GM21526 (cell line): ENCODE measurements around the gene DTX3L.

Experiments used
- ATAC-seq: cut with Tn5 transposase; IDR thresholded peaks from one replicate; pipeline ENCODE4 v1.9.1; 2021; ENCODE audit warnings: moderate library complexity; ENCODE audit not compliant: unreplicated experiment, low FRiP score

DTX3L gene

GRCh38 chr3:122564155-122564912, at the start of gene DTX3L, which contains the start of gene PARP9:
Gene DTX3L, plus strand, starts transcription at chr3:122564338. Its CDS starts 89 bp downstream, at chr3:122564427.
Gene PARP9, minus strand, starts transcription at chr3:122564300. Its CDS starts 4,680 bp downstream, at chr3:122559620.
- peak; percentile 44 for ATAC-seq

- ATAC-seq, result no peak
Observed at GRCh38 chr3:122515020-122515468, 49.1 kb upstream of the DTX3L start.

GRCh38 chr3:122515870-122516269, 48.3 kb upstream of the DTX3L start:
- ATAC-seq, result no peak

GRCh38 chr3:122516846-122517360, 47.2 kb upstream of the DTX3L start:
- ATAC-seq, result no peak

- ATAC-seq, result no peak
Observed at GRCh38 chr3:122519693-122520092, 44.4 kb upstream of the DTX3L start.

GRCh38 chr3:122520861-122521260, 43.3 kb upstream of the DTX3L start:
- no peak for ATAC-seq

- ATAC-seq, result no peak
Observed at GRCh38 chr3:122523317-122523716, 40.8 kb upstream of the DTX3L start.

- no peak for ATAC-seq
Observed at GRCh38 chr3:122530164-122530563, 34.0 kb upstream of the DTX3L start.

GRCh38 chr3:122533480-122533879, 30.7 kb upstream of the DTX3L start:
- no peak for ATAC-seq

GRCh38 chr3:122533931-122534334, 30.2 kb upstream of the DTX3L start:
- ATAC-seq, result peak; percentile 97

- ATAC-seq, result no peak
Observed at GRCh38 chr3:122535964-122536631, 28.0 kb upstream of the DTX3L start.

GRCh38 chr3:122536632-122537001, 27.5 kb upstream of the DTX3L start:
- ATAC-seq, result no peak

- ATAC-seq, result no peak
Observed at GRCh38 chr3:122538956-122539490, 25.1 kb upstream of the DTX3L start.

GRCh38 chr3:122546151-122546550, 18.0 kb upstream of the DTX3L start:
- ATAC-seq, result no peak

- no peak for ATAC-seq
Observed at GRCh38 chr3:122548076-122548475, 16.1 kb upstream of the DTX3L start.

- ATAC-seq, result no peak
Observed at GRCh38 chr3:122548619-122549018, 15.5 kb upstream of the DTX3L start.

GRCh38 chr3:122553171-122553570, 11.0 kb upstream of the DTX3L start:
- ATAC-seq, result no peak

- ATAC-seq, result no peak
Observed at GRCh38 chr3:122555275-122556071, 8.7 kb upstream of the DTX3L start.

GRCh38 chr3:122557356-122557755, 6.8 kb upstream of the DTX3L start:
- no peak for ATAC-seq

- ATAC-seq, result no peak
Observed at GRCh38 chr3:122558605-122559004, 5.5 kb upstream of the DTX3L start.

GRCh38 chr3:122559906-122560305, 4.2 kb upstream of the DTX3L start:
- no peak for ATAC-seq
